AG09309 (cell line): ENCODE measurements around the gene GRIK2.
"Not testable (repeated sequence)": the region's sequence is repeated elsewhere in the genome, so short reads cannot be mapped to it uniquely, and the experiment has no call there.

Experiments used
- DNase-seq: peaks from one replicate; pipeline ENCODE4 v3.0.0-alpha.2; 2010; ENCODE audit warnings: low read depth
- H3K4me3 ChIP-seq: 2 replicates; pipeline ENCODE4 v1.5.1; 2011; ENCODE audit warnings: mild to moderate bottlenecking, low read depth, low read length, moderate library complexity; ENCODE audit not compliant: control insufficient read depth
- CTCF ChIP-seq: IDR thresholded peaks from 2 replicates; pipeline ENCODE4 v1.5.1; 2011; ENCODE audit warnings: mild to moderate bottlenecking, low read depth, low read length, inconsistent platforms; ENCODE audit not compliant: insufficient read depth, control insufficient read depth; ENCODE audit errors: missing control alignments

Gene GRIK2

GRCh38 chr6:101380897-101381630, 12.4 kb upstream of the GRIK2 start:
- DNase-seq, result no peak
- TF ChIP-seq CTCF, result no peak
- H3K4me3 ChIP-seq, result no peak overlapping the region

GRCh38 chr6:101383747-101384146, 9.8 kb upstream of the GRIK2 start:
- not testable (repeated sequence) for DNase-seq, H3K4me3 ChIP-seq

GRCh38 chr6:101386982-101387381, 6.5 kb upstream of the GRIK2 start:
- peak; percentile 31 for TF ChIP-seq CTCF
- H3K4me3 ChIP-seq, result no peak overlapping the region
- DNase-seq, result no peak

GRCh38 chr6:101391772-101392585, 1.5 kb upstream of the GRIK2 start:
- H3K4me3 ChIP-seq, result no peak overlapping the region
- DNase-seq, result no peak
- TF ChIP-seq CTCF, result no peak

GRCh38 chr6:101392586-101393230, 800 bp upstream of the GRIK2 start:
- H3K4me3 ChIP-seq, result peak overlapping the region; percentile 64
- no peak for TF ChIP-seq CTCF
- DNase-seq, result no peak

- TF ChIP-seq CTCF, result no peak
- H3K4me3 ChIP-seq, result peak overlapping the region; percentile 64
- no peak for DNase-seq
Measured at GRCh38 chr6:101393829-101394251, 332 bp downstream of the GRIK2 start.

- DNase-seq, result no peak
- no peak for TF ChIP-seq CTCF
- H3K4me3 ChIP-seq, result no peak overlapping the region
Measured at GRCh38 chr6:101394936-101395335, 1.4 kb downstream of the GRIK2 start.
